GM21576 (cell line): ENCODE measurements around the gene RNF10.
"Not testable (repeated sequence)": the region's sequence is repeated elsewhere in the genome, so short reads cannot be mapped to it uniquely, and the experiment has no call there.

ENCODE experiments used
- ATAC-seq: cut with Tn5 transposase; IDR thresholded peaks from one replicate; pipeline ENCODE4 v1.9.1; 2021; ENCODE audit warnings: mild to moderate bottlenecking, moderate library complexity; ENCODE audit not compliant: unreplicated experiment

The RNF10 gene

GRCh38 chr12:120534203-120534702 is at the start of gene RNF10:
Gene RNF10, plus strand, starts transcription at chr12:120534356. Its CDS starts 456 bp downstream, at chr12:120534812.
- ATAC-seq, result peak; percentile 58

- no peak for ATAC-seq
Measured at GRCh38 chr12:120485961-120486881, 47.9 kb upstream of the RNF10 start.

- ATAC-seq, result not testable (repeated sequence)
Measured at GRCh38 chr12:120487552-120487951, 46.6 kb upstream of the RNF10 start.

GRCh38 chr12:120488057-120488640 is 46.0 kb upstream of the RNF10 start:
- no peak for ATAC-seq

- ATAC-seq, result no peak
Measured at GRCh38 chr12:120489018-120489417, 45.1 kb upstream of the RNF10 start.

- ATAC-seq, result no peak
Measured at GRCh38 chr12:120490325-120490724, 43.8 kb upstream of the RNF10 start.

GRCh38 chr12:120490833-120491512 is 43.2 kb upstream of the RNF10 start:
- ATAC-seq, result no peak

GRCh38 chr12:120495186-120495730 is 38.9 kb upstream of the RNF10 start:
- ATAC-seq, result no peak

- peak; percentile 92 for ATAC-seq
Measured at GRCh38 chr12:120495731-120496412, 38.3 kb upstream of the RNF10 start, which contains the start of gene DYNLL1. Gene DYNLL1, plus strand, starts transcription at chr12:120496113. Its CDS starts 309 bp downstream, at chr12:120496422.

- peak; percentile 12 for ATAC-seq
Measured at GRCh38 chr12:120496413-120497340, 37.5 kb upstream of the RNF10 start.

- no peak for ATAC-seq
Measured at GRCh38 chr12:120497524-120498150, 36.5 kb upstream of the RNF10 start.

GRCh38 chr12:120498870-120499515 is 35.2 kb upstream of the RNF10 start:
- no peak for ATAC-seq

GRCh38 chr12:120500581-120500980 is 33.6 kb upstream of the RNF10 start:
- ATAC-seq, result no peak

- ATAC-seq, result no peak
Measured at GRCh38 chr12:120504587-120504986, 29.6 kb upstream of the RNF10 start.

- no peak for ATAC-seq
Measured at GRCh38 chr12:120508537-120508936, 25.6 kb upstream of the RNF10 start.

- no peak for ATAC-seq
Measured at GRCh38 chr12:120514002-120514401, 20.2 kb upstream of the RNF10 start.

- ATAC-seq, result no peak
Measured at GRCh38 chr12:120515496-120515895, 18.7 kb upstream of the RNF10 start.

- not testable (repeated sequence) for ATAC-seq
Measured at GRCh38 chr12:120519324-120519723, 14.8 kb upstream of the RNF10 start.
